ENCODE data around the gene YIPF3. TPM values are rescaled to one million over a fixed set of nuclear protein-coding genes. Genes with fewer than 3 reads are reported as not detected.
A peak's percentile ranks its signal among the peaks of the same experiment; 100 is the strongest.
"Not testable (repeated sequence)": the region's sequence is repeated elsewhere in the genome, so short reads cannot be mapped to it uniquely, and the experiment has no call there.

Gene YIPF3
- total RNA-seq, 1 donor from 2014 or later: 138 TPM

GRCh38 chr6:43499028-43499815, 17.5 kb downstream of the YIPF3 start:
- DNase-seq (ENCODE audit: low spot score): no peak
- Mint-ChIP-seq H3K4me3 (ENCODE audit: unreplicated experiment) (no peak overlapping the region), H3K36me3 (ENCODE audit: low read depth, unreplicated experiment) (peaks cover 46% of the 10 kb centered on the region), H3K4me1 (ENCODE audit: unreplicated experiment) (peaks cover 24% of the 10 kb centered on the region), H3K27me3 (ENCODE audit: unreplicated experiment) (peaks cover 12% of the 10 kb centered on the region), H3K9me3 (ENCODE audit: unreplicated experiment) (no peaks in the 10 kb centered on the region), H3K27ac (ENCODE audit: unreplicated experiment) (peak overlapping the region; percentile 50)
- TF ChIP-seq CTCF (IDR thresholded peaks at IDR 0.05; ENCODE audit: unreplicated experiment): no peak

- not testable (repeated sequence) for H3K4me3 Mint-ChIP-seq (ENCODE audit: unreplicated experiment); H3K9me3 Mint-ChIP-seq (ENCODE audit: unreplicated experiment); DNase-seq (ENCODE audit: low spot score); H3K27ac Mint-ChIP-seq (ENCODE audit: unreplicated experiment)
- peaks cover 40% of the 10 kb centered on the region for H3K36me3 Mint-ChIP-seq (ENCODE audit: low read depth, unreplicated experiment)
- peaks cover 30% of the 10 kb centered on the region for H3K4me1 Mint-ChIP-seq (ENCODE audit: unreplicated experiment)
- peaks cover 12% of the 10 kb centered on the region for H3K27me3 Mint-ChIP-seq (ENCODE audit: unreplicated experiment)
These were observed 18.4 kb downstream of the YIPF3 start for GRCh38 chr6:43498291-43498690.

GRCh38 chr6:43497689-43498088, 19.0 kb downstream of the YIPF3 start:
- peaks cover 33% of the 10 kb centered on the region for H3K4me1 Mint-ChIP-seq (ENCODE audit: unreplicated experiment)
- DNase-seq (ENCODE audit: low spot score): no peak
- no peaks in the 10 kb centered on the region for H3K9me3 Mint-ChIP-seq (ENCODE audit: unreplicated experiment)
- TF ChIP-seq CTCF (IDR thresholded peaks at IDR 0.05; ENCODE audit: unreplicated experiment): no peak
- H3K27me3 Mint-ChIP-seq (ENCODE audit: unreplicated experiment): peaks cover 11% of the 10 kb centered on the region
- no peak overlapping the region for H3K4me3 Mint-ChIP-seq (ENCODE audit: unreplicated experiment)
- H3K27ac Mint-ChIP-seq (ENCODE audit: unreplicated experiment): no peak overlapping the region
- H3K36me3 Mint-ChIP-seq (ENCODE audit: low read depth, unreplicated experiment): peaks cover 37% of the 10 kb centered on the region

- no peak for DNase-seq (ENCODE audit: low spot score)
- H3K9me3 Mint-ChIP-seq (ENCODE audit: unreplicated experiment): no peaks in the 10 kb centered on the region
- H3K27me3 Mint-ChIP-seq (ENCODE audit: unreplicated experiment): peaks cover 11% of the 10 kb centered on the region
- TF ChIP-seq CTCF (IDR thresholded peaks at IDR 0.05; ENCODE audit: unreplicated experiment): no peak
- H3K27ac Mint-ChIP-seq (ENCODE audit: unreplicated experiment): no peak overlapping the region
- H3K4me3 Mint-ChIP-seq (ENCODE audit: unreplicated experiment): no peak overlapping the region
- H3K4me1 Mint-ChIP-seq (ENCODE audit: unreplicated experiment): peaks cover 33% of the 10 kb centered on the region
- peaks cover 32% of the 10 kb centered on the region for H3K36me3 Mint-ChIP-seq (ENCODE audit: low read depth, unreplicated experiment)
These were observed 19.7 kb downstream of the YIPF3 start for GRCh38 chr6:43497129-43497396.

GRCh38 chr6:43496370-43497128, 20.2 kb downstream of the YIPF3 start:
- peaks cover 11% of the 10 kb centered on the region for H3K27me3 Mint-ChIP-seq (ENCODE audit: unreplicated experiment)
- no peak for DNase-seq (ENCODE audit: low spot score)
- H3K9me3 Mint-ChIP-seq (ENCODE audit: unreplicated experiment): no peaks in the 10 kb centered on the region
- H3K36me3 Mint-ChIP-seq (ENCODE audit: low read depth, unreplicated experiment): peaks cover 27% of the 10 kb centered on the region
- no peak overlapping the region for H3K27ac Mint-ChIP-seq (ENCODE audit: unreplicated experiment)
- H3K4me3 Mint-ChIP-seq (ENCODE audit: unreplicated experiment): no peak overlapping the region
- H3K4me1 Mint-ChIP-seq (ENCODE audit: unreplicated experiment): peaks cover 33% of the 10 kb centered on the region
- TF ChIP-seq CTCF (IDR thresholded peaks at IDR 0.05; ENCODE audit: unreplicated experiment): no peak

All from endothelial cell (in vitro differentiated cells).